A673 (cell line): ENCODE data around the gene PLN. TPM values are rescaled to one million over a fixed set of nuclear protein-coding genes. Genes with fewer than 3 reads are reported as not detected.

ENCODE experiments used
- BruUV-seq: library from RNA; stranded (reverse); fragments of 400-500 nt; replicated peaks from 2 replicates; lab custom pipeline; 2021; lab: Mats Ljungman, UMichigan
- CTCF ChIA-PET: fragments of 300-600 bp; sonication (Branson Sonifier 250); formaldehyde crosslinking; loops from one replicate; lab custom pipeline; 2022; ENCODE audit warnings: antibody characterized with exemption; lab: Charles Lee
- POLR2A ChIA-PET: fragments of 300-600 bp; sonication (Branson Sonifier 250); formaldehyde crosslinking; loops from one replicate; lab custom pipeline; 2022; ENCODE audit warnings: antibody characterized with exemption; ENCODE audit not compliant: low non-redundant PET; lab: Charles Lee
- DNase-seq: peaks from one replicate; pipeline ENCODE4 v3.0.0-alpha.2; 2015; ENCODE audit warnings: low spot score
- H3K27ac ChIP-seq: fragments of 200-600 bp; sonication (generic); 2 replicates; pipeline ENCODE4 v1.5.1; 2016; ENCODE audit warnings: mixed run types, low read depth, mild to moderate bottlenecking, mixed read lengths, antibody characterized with exemption, low read length; ENCODE audit not compliant: poor library complexity, severe bottlenecking
- H3K27me3 ChIP-seq: fragments of 200-600 bp; sonication (generic); replicated peaks from 2 replicates; pipeline ENCODE4 v1.6.1; 2017; ENCODE audit warnings: mixed run types, low read depth, mild to moderate bottlenecking, mixed read lengths, antibody characterized with exemption, low read length; ENCODE audit not compliant: insufficient read depth, poor library complexity
- H3K36me3 ChIP-seq: fragments of 200-600 bp; sonication (generic); 2 replicates; pipeline ENCODE4 v1.6.1; 2016; ENCODE audit warnings: mixed run types, mild to moderate bottlenecking, mixed read lengths, antibody characterized with exemption, low read length; ENCODE audit not compliant: insufficient read depth, poor library complexity, severe bottlenecking
- H3K4me1 ChIP-seq: fragments of 200-600 bp; sonication (generic); 2 replicates; pipeline ENCODE4 v1.6.1; 2017; ENCODE audit warnings: mixed run types, mild to moderate bottlenecking, mixed read lengths, antibody characterized with exemption, low read length; ENCODE audit not compliant: insufficient read depth, poor library complexity, severe bottlenecking
- H3K4me3 ChIP-seq: fragments of 200-600 bp; sonication (generic); 2 replicates; pipeline ENCODE4 v1.5.1; 2016; ENCODE audit warnings: low read depth, mixed run types, mild to moderate bottlenecking, mixed read lengths, low read length; ENCODE audit not compliant: poor library complexity, severe bottlenecking
- H3K9me3 ChIP-seq: fragments of 200-600 bp; sonication (generic); 2 replicates; pipeline ENCODE4 v1.6.1; 2016; ENCODE audit warnings: mixed run types, low read depth, mild to moderate bottlenecking, mixed read lengths, antibody characterized with exemption, low read length; ENCODE audit not compliant: poor library complexity, severe bottlenecking
- EZH2 ChIP-seq: fragments of 200-600 bp; sonication (generic); IDR thresholded peaks from 2 replicates; pipeline ENCODE4 v1.6.1; 2017; ENCODE audit warnings: borderline replicate concordance, low read depth, mild to moderate bottlenecking, mixed read lengths, antibody characterized with exemption, low read length; ENCODE audit not compliant: poor library complexity, severe bottlenecking
- intact Hi-C: fragments of 100-400 bp; cut with micrococcal nuclease; formaldehyde crosslinking; loops from one replicate; pipeline ENCODE4 v1.10.0; 2022; ENCODE audit not compliant: unreplicated experiment
- total RNA-seq: library from RNA; stranded (reverse); gene quantifications from 2 replicates; pipeline ENCODE4 v1.2.3, GENCODE V29; 2021
- TF ChIP-seq, protein P1 (sequence below): fragments of 300-800, 200-600 bp; sonication (generic); conservative IDR thresholded peaks from 2 replicates; pipeline ENCODE4 v1.5.1; 2017; ENCODE audit warnings: low read depth, mild to moderate bottlenecking, antibody characterized with exemption, low read length, moderate library complexity, mixed read lengths

Gene PLN
- total RNA-seq, 1 experiment from 2014 or later: not detected

DNA sequence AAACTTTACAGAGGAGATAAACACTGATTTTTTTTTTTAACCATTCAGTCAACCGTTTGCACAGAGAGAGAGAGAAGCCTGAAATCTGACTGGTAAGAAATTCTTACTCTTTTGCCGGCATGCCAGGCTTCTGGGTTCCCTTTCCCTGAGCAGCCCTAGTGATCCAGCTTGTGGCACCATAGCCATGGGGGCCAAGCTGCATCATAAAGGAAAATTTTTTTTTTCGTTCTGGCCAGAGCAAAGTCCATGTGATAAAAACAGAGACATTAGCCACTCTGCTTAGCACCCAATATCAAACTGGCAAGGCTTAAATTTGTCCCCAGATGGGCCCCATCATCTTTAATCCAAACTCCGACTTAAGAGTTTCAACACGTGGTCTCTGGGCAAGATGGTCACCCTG lies 58.8 kb downstream of the PLN start:
- TF ChIP-seq EZH2: no peak
- TF ChIP-seq, protein P1, sequence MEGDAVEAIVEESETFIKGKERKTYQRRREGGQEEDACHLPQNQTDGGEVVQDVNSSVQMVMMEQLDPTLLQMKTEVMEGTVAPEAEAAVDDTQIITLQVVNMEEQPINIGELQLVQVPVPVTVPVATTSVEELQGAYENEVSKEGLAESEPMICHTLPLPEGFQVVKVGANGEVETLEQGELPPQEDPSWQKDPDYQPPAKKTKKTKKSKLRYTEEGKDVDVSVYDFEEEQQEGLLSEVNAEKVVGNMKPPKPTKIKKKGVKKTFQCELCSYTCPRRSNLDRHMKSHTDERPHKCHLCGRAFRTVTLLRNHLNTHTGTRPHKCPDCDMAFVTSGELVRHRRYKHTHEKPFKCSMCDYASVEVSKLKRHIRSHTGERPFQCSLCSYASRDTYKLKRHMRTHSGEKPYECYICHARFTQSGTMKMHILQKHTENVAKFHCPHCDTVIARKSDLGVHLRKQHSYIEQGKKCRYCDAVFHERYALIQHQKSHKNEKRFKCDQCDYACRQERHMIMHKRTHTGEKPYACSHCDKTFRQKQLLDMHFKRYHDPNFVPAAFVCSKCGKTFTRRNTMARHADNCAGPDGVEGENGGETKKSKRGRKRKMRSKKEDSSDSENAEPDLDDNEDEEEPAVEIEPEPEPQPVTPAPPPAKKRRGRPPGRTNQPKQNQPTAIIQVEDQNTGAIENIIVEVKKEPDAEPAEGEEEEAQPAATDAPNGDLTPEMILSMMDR: no peak
- no TSS peak for BruUV-seq
- intact Hi-C loops: no loop called here
- H3K27me3 ChIP-seq: no peaks in the 10 kb centered on the region
- no peak overlapping the region for H3K27ac ChIP-seq
- peaks cover 6% of the 10 kb centered on the region for H3K9me3 ChIP-seq
- no peaks in the 10 kb centered on the region for H3K4me1 ChIP-seq
- DNase-seq: no peak
- H3K36me3 ChIP-seq: no peaks in the 10 kb centered on the region
- POLR2A ChIA-PET: no interaction called here
- H3K4me3 ChIP-seq: no peak overlapping the region
- CTCF ChIA-PET: no interaction called here

Other genes with a start within 250 kb of the PLN start
- 6.5 and 7.4 TPM in 2 replicates for gene CEP85L, start 103.3 kb downstream of the PLN start, total RNA-seq